SK-N-MC (cell line): ENCODE measurements around the gene SYNPO2.

ENCODE experiments used
- EZH2 ChIP-seq: fragments of 200-600 bp; sonication (generic); IDR thresholded peaks from one replicate; pipeline ENCODE4 v1.6.1; 2017; ENCODE audit warnings: antibody characterized with exemption
- FOXP2 ChIP-seq: optimal IDR thresholded peaks from 2 replicates; pipeline ENCODE3; 2011; ENCODE audit warnings: mild to moderate bottlenecking, moderate library complexity; ENCODE audit not compliant: insufficient read depth; ENCODE audit errors: extremely low read length, control extremely low read depth
- POLR2AphosphoS5 ChIP-seq: IDR thresholded peaks from 2 replicates; pipeline ENCODE4 v1.6.1; 2012; ENCODE audit warnings: mild to moderate bottlenecking, low read depth, low read length, borderline replicate concordance

- TF ChIP-seq POLR2AphosphoS5, result no peak
- TF ChIP-seq EZH2, result no peak
- TF ChIP-seq FOXP2, result no peak
Observed at GRCh38 chr4:118954246-118954645, 65.6 kb downstream of the SYNPO2 start.
